Activated CD4-positive, alpha-beta T cell treated with anti-CD3 and anti-CD28 coated beads for 36 hours (primary cell): ENCODE data around the gene UBL7. TPM values are rescaled to one million over a fixed set of nuclear protein-coding genes. Genes with fewer than 3 reads are reported as not detected.
A peak's percentile ranks its signal among the peaks of the same experiment; 100 is the strongest.
"Not testable (repeated sequence)": the region's sequence is repeated elsewhere in the genome, so short reads cannot be mapped to it uniquely, and the experiment has no call there.

Experiments
- ATAC-seq: fragments of 200-7000 bp; cut with Tn5 transposase; one replicate; pipeline ENCODE4 v1.10.0; 2021; ENCODE audit warnings: mild to moderate bottlenecking, moderate library complexity
- CTCF ChIA-PET: fragments of 350-600 bp; sonication (Branson Sonifier 250); formaldehyde crosslinking; loops from one replicate; lab custom pipeline; 2021; ENCODE audit warnings: antibody characterized with exemption; lab: Charles Lee
- POLR2A ChIA-PET: fragments of 350-600 bp; sonication (Branson Sonifier 250); formaldehyde crosslinking; loops from one replicate; lab custom pipeline; 2021; ENCODE audit warnings: antibody characterized with exemption, inconsistent platforms; lab: Charles Lee
- DNase-seq: peaks from one replicate; pipeline ENCODE4 v3.0.0-alpha.2; 2020
- H3K27ac Mint-ChIP-seq: one replicate; pipeline ENCODE4 v1.8.0; 2021; ENCODE audit warnings: mixed read lengths
- H3K27me3 Mint-ChIP-seq: one replicate; pipeline ENCODE4 v1.8.0; 2021; ENCODE audit warnings: mixed read lengths
- H3K36me3 Mint-ChIP-seq: one replicate; pipeline ENCODE4 v1.8.0; 2021; ENCODE audit warnings: low read depth, mixed read lengths
- H3K4me1 Mint-ChIP-seq: one replicate; pipeline ENCODE4 v1.8.0; 2021; ENCODE audit warnings: mixed read lengths
- H3K4me3 Mint-ChIP-seq: one replicate; pipeline ENCODE4 v1.8.0; 2021; ENCODE audit warnings: mild to moderate bottlenecking, moderate library complexity, mixed read lengths
- H3K9me3 Mint-ChIP-seq: one replicate; pipeline ENCODE4 v1.8.0; 2021; ENCODE audit warnings: low read depth, mixed read lengths
- intact Hi-C, 2 experiments: fragments of 100-400 bp; cut with DNase I in 1 of 2; cut with micrococcal nuclease in 1 of 2; formaldehyde crosslinking; loops; one replicate each; pipeline versions ENCODE4 v1.14.2 to v1.15.1; 2022 to 2024; cut with DNase I, micrococcal nuclease
- total RNA-seq, 2 experiments: library from RNA; stranded (reverse); gene quantifications; one replicate each; pipeline ENCODE4 v1.2.3, GENCODE V29; 2021

The UBL7 gene
- total RNA-seq, 2 experiments from 2014 or later: 47.5 to 48.6 TPM

- no peak overlapping the region for H3K27ac Mint-ChIP-seq
- peak overlapping the region; percentile 8 for H3K4me3 Mint-ChIP-seq
- peaks cover 46% of the 10 kb centered on the region for H3K4me1 Mint-ChIP-seq
- H3K36me3 Mint-ChIP-seq: peaks cover 21% of the 10 kb centered on the region
- POLR2A ChIA-PET: no interaction called here
- DNase-seq (no peak), ATAC-seq (no peak)
- H3K27me3 Mint-ChIP-seq: no peaks in the 10 kb centered on the region
- H3K9me3 Mint-ChIP-seq: peaks cover 2% of the 10 kb centered on the region
- CTCF ChIA-PET: interaction anchor here (1.0 kb wide), 1 partner anchor 182 kb away, joined by 5 read pairs; no protein-coding TSS in a partner anchor
- intact Hi-C loops: loop anchor here in 1 of 2 experiments (5.0 kb wide), 2 partner anchors 324 to 496 kb away; no protein-coding TSS in a partner anchor
These were observed 2.7 kb upstream of the UBL7 start for GRCh38 chr15:74463634-74464033.

- ATAC-seq: no peak
- Mint-ChIP-seq H3K36me3 (peaks cover 22% of the 10 kb centered on the region), H3K4me3 (peak overlapping the region; percentile 96), H3K9me3 (peaks cover 2% of the 10 kb centered on the region), H3K27ac (peak overlapping the region; percentile 97), H3K4me1 (peaks cover 46% of the 10 kb centered on the region), H3K27me3 (no peaks in the 10 kb centered on the region)
- no peak for DNase-seq
- intact Hi-C loops: loop anchor here (1.0 to 5.0 kb wide), 22 partner anchors 23 to 739 kb away; partner anchors contain the start of genes CLK3 (in 2 of the 2), ARID3B (in 1 of the 2), C15orf39 (in 1 of the 2) and EDC3 (in 1 of the 2)
- ChIA-PET CTCF (interaction anchor here (0.6 to 2.3 kb wide), 12 partner anchors 16 to 489 kb away, joined by 3 to 13 read pairs (median 4); partner anchors contain the start of genes ARID3B and CLK3), POLR2A (interaction anchor here (0.7 to 2.7 kb wide), 7 partner anchors 15 to 84 kb away, joined by 3 to 13 read pairs (median 3); partner anchors contain the start of gene ARID3B)
These were observed 1.0 kb upstream of the UBL7 start for GRCh38 chr15:74461847-74462511.

- ChIA-PET POLR2A (interaction anchor here (0.5 to 2.7 kb wide), 4 partner anchors 10 to 86 kb away, joined by 3 to 13 read pairs (median 6); partner anchors contain the start of gene ARID3B), CTCF (interaction anchor here (1.2 to 2.3 kb wide), 4 partner anchors 18 to 81 kb away, joined by 3 to 13 read pairs (median 5); partner anchors contain the start of gene ARID3B)
- DNase-seq: no peak
- H3K4me1 Mint-ChIP-seq: peaks cover 49% of the 10 kb centered on the region
- ATAC-seq: no peak
- intact Hi-C loops: loop anchor here (2.0 to 5.0 kb wide), 6 partner anchors 21 to 741 kb away; partner anchors contain the start of genes C15orf39 (in 1 of the 2) and PPCDC (in 1 of the 2)
- H3K4me3 Mint-ChIP-seq: peak overlapping the region; percentile 96
- peak overlapping the region; percentile 97 for H3K27ac Mint-ChIP-seq
- peaks cover 25% of the 10 kb centered on the region for H3K36me3 Mint-ChIP-seq
- H3K9me3 Mint-ChIP-seq: peaks cover 2% of the 10 kb centered on the region
- no peaks in the 10 kb centered on the region for H3K27me3 Mint-ChIP-seq
These were observed 662 bp downstream of the UBL7 start for GRCh38 chr15:74460298-74460697.

- ChIA-PET POLR2A (interaction anchor here (2.7 kb wide), 1 partner anchor 86 kb away, joined by 8 read pairs; no protein-coding TSS in a partner anchor), CTCF (interaction anchor here (1.3 kb wide), 1 partner anchor 17 kb away, joined by 5 read pairs; no protein-coding TSS in a partner anchor)
- intact Hi-C loops: loop anchor here (2.0 to 5.0 kb wide), 6 partner anchors 21 to 741 kb away; partner anchors contain the start of genes C15orf39 (in 1 of the 2) and PPCDC (in 1 of the 2)
- not testable (repeated sequence) for H3K9me3 Mint-ChIP-seq, H3K27ac Mint-ChIP-seq, H3K27me3 Mint-ChIP-seq, ATAC-seq, DNase-seq
- Mint-ChIP-seq H3K4me1 (peaks cover 47% of the 10 kb centered on the region), H3K36me3 (peaks cover 29% of the 10 kb centered on the region), H3K4me3 (peak overlapping the region; percentile 96)
These were observed 1.2 kb downstream of the UBL7 start for GRCh38 chr15:74459798-74460197.

- Mint-ChIP-seq H3K9me3 (no peaks in the 10 kb centered on the region), H3K27ac (peak overlapping the region; percentile 40), H3K36me3 (peaks cover 30% of the 10 kb centered on the region), H3K4me3 (no peak overlapping the region), H3K27me3 (no peaks in the 10 kb centered on the region), H3K4me1 (peaks cover 45% of the 10 kb centered on the region)
- ChIA-PET CTCF (interaction anchor here (0.8 to 2.7 kb wide), 4 partner anchors 19 to 96 kb away, joined by 3 to 6 read pairs (median 3); no protein-coding TSS in a partner anchor), POLR2A (interaction anchor here (0.6 kb wide), 1 partner anchor 121 kb away, joined by 3 read pairs; no protein-coding TSS in a partner anchor)
- intact Hi-C loops: no loop called here
- no peak for DNase-seq
- ATAC-seq: no peak
These were observed 2.5 kb downstream of the UBL7 start for GRCh38 chr15:74458473-74458872.

- H3K27ac Mint-ChIP-seq, H3K27me3 Mint-ChIP-seq, POLR2A ChIA-PET, DNase-seq, H3K9me3 Mint-ChIP-seq, intact Hi-C loops, ATAC-seq, H3K4me3 Mint-ChIP-seq: not testable (repeated sequence)
- Mint-ChIP-seq H3K36me3 (peaks cover 31% of the 10 kb centered on the region), H3K4me1 (peaks cover 33% of the 10 kb centered on the region)
- CTCF ChIA-PET: interaction anchor here (0.6 to 2.7 kb wide), 4 partner anchors 15 to 88 kb away, joined by 3 to 6 read pairs (median 4); no protein-coding TSS in a partner anchor
These were observed 3.9 kb downstream of the UBL7 start for GRCh38 chr15:74457036-74457435.

GRCh38 chr15:74454764-74455500 is 6.0 kb downstream of the UBL7 start:
- no peak overlapping the region for H3K4me3 Mint-ChIP-seq
- H3K36me3 Mint-ChIP-seq: peaks cover 36% of the 10 kb centered on the region
- DNase-seq (no peak), ATAC-seq (no peak)
- H3K4me1 Mint-ChIP-seq: peaks cover 22% of the 10 kb centered on the region
- CTCF ChIA-PET: interaction anchor here (0.7 to 1.9 kb wide), 8 partner anchors 12 to 83 kb away, joined by 3 to 12 read pairs (median 5); no protein-coding TSS in a partner anchor
- intact Hi-C loops: loop anchor here in 1 of 2 experiments (5.0 kb wide), 1 partner anchor 37 kb away; no protein-coding TSS in a partner anchor
- POLR2A ChIA-PET: no interaction called here
- H3K27me3 Mint-ChIP-seq: no peaks in the 10 kb centered on the region
- peak overlapping the region; percentile 39 for H3K27ac Mint-ChIP-seq
- no peaks in the 10 kb centered on the region for H3K9me3 Mint-ChIP-seq

- intact Hi-C loops: loop anchor here in 1 of 2 experiments (5.0 kb wide), 1 partner anchor 38 kb away; no protein-coding TSS in a partner anchor
- ChIA-PET POLR2A (no interaction called here), CTCF (interaction anchor here (0.7 to 1.9 kb wide), 8 partner anchors 12 to 86 kb away, joined by 3 to 12 read pairs (median 4); partner anchors contain the start of gene CYP11A1)
- H3K27ac Mint-ChIP-seq: no peak overlapping the region
- no peaks in the 10 kb centered on the region for H3K9me3 Mint-ChIP-seq
- DNase-seq: no peak
- peaks cover 22% of the 10 kb centered on the region for H3K4me1 Mint-ChIP-seq
- H3K36me3 Mint-ChIP-seq: peaks cover 36% of the 10 kb centered on the region
- H3K4me3 Mint-ChIP-seq: no peak overlapping the region
- peak; percentile 42 for ATAC-seq
- no peaks in the 10 kb centered on the region for H3K27me3 Mint-ChIP-seq
These were observed 6.8 kb downstream of the UBL7 start for GRCh38 chr15:74453925-74454763.

GRCh38 chr15:74451861-74452835 is 8.8 kb downstream of the UBL7 start:
- CTCF ChIA-PET: interaction anchor here (0.6 to 1.6 kb wide), 5 partner anchors 11 to 727 kb away, joined by 3 to 8 read pairs (median 5); no protein-coding TSS in a partner anchor
- Mint-ChIP-seq H3K36me3 (peaks cover 38% of the 10 kb centered on the region), H3K9me3 (no peaks in the 10 kb centered on the region), H3K4me1 (peaks cover 18% of the 10 kb centered on the region), H3K27me3 (no peaks in the 10 kb centered on the region), H3K27ac (no peak overlapping the region), H3K4me3 (no peak overlapping the region)
- ATAC-seq (no peak), DNase-seq (no peak)
- POLR2A ChIA-PET: interaction anchor here (0.6 kb wide), 1 partner anchor 33 kb away, joined by 3 read pairs; no protein-coding TSS in a partner anchor
- intact Hi-C loops: loop anchor here in 1 of 2 experiments (5.0 kb wide), 1 partner anchor 40 kb away; no protein-coding TSS in a partner anchor
